Erythroblast (primary cell): ENCODE results near the gene SYNPO.

Source experiments
- GATA1 ChIP-seq: IDR thresholded peaks from 2 replicates; pipeline ENCODE4 v1.6.1; 2011; ENCODE audit warnings: low read depth, mild to moderate bottlenecking, control low read depth, low read length, moderate library complexity
- POLR2A ChIP-seq: IDR thresholded peaks from 2 replicates; pipeline ENCODE4 v1.6.1; 2011; ENCODE audit warnings: mild to moderate bottlenecking, low read length

- TF ChIP-seq POLR2A (no peak), GATA1 (no peak)
Observed at GRCh38 chr5:150630016-150630415, 10.4 kb upstream of the SYNPO start.
